MM.1S (cell line): ENCODE measurements around the gene LHPP.

Experiments used
- DNase-seq: peaks from one replicate; pipeline ENCODE4 v3.0.0-alpha.2; 2015
- H2AFZ ChIP-seq: fragments of 300-600 bp; sonication (generic); 2 replicates; pipeline ENCODE4 v1.6.0; 2016; ENCODE audit warnings: antibody characterized with exemption, low read length
- H3F3A ChIP-seq: fragments of 300-600 bp; sonication (generic); 2 replicates; pipeline ENCODE4 v1.6.1; 2016; ENCODE audit warnings: mild to moderate bottlenecking, antibody characterized with exemption, low read length, moderate library complexity, mixed read lengths; ENCODE audit not compliant: insufficient read depth
- H3K27ac ChIP-seq: fragments of 300-600 bp; sonication (generic); 2 replicates; pipeline ENCODE4 v1.5.1; 2016; ENCODE audit warnings: mild to moderate bottlenecking, low read length
- H3K27me3 ChIP-seq: fragments of 300-600 bp; sonication (generic); replicated peaks from 2 replicates; pipeline ENCODE4 v1.6.0; 2016; ENCODE audit warnings: low read length; ENCODE audit not compliant: insufficient read depth
- H3K36me3 ChIP-seq: fragments of 300-600 bp; sonication (generic); replicated peaks from 2 replicates; pipeline ENCODE4 v1.6.1; 2016; ENCODE audit warnings: mild to moderate bottlenecking, low read length, mixed read lengths; ENCODE audit not compliant: insufficient read depth
- H3K4me1 ChIP-seq: fragments of 300-600 bp; sonication (generic); 2 replicates; pipeline ENCODE4 v1.6.1; 2016; ENCODE audit warnings: low read length, mixed read lengths
- H3K4me2 ChIP-seq: fragments of 300-600 bp; sonication (generic); 2 replicates; pipeline ENCODE4 v1.6.0; 2016; ENCODE audit warnings: low read depth, low read length
- H3K4me3 ChIP-seq: fragments of 300-600 bp; sonication (generic); 2 replicates; pipeline ENCODE4 v1.5.1; 2016; ENCODE audit warnings: low read length, mixed read lengths
- H3K79me2 ChIP-seq: fragments of 300-600 bp; sonication (generic); 2 replicates; pipeline ENCODE4 v1.6.1; 2016; ENCODE audit warnings: mixed run types, low read length, mixed read lengths
- H3K9ac ChIP-seq: fragments of 300-600 bp; sonication (generic); 2 replicates; pipeline ENCODE4 v1.6.1; 2016; ENCODE audit warnings: low read length, mixed read lengths
- H3K9me2 ChIP-seq: fragments of 300-600 bp; sonication (generic); replicated peaks from 2 replicates; pipeline ENCODE4 v1.6.1; 2016; ENCODE audit warnings: mild to moderate bottlenecking, low read length, mixed read lengths; ENCODE audit not compliant: insufficient read depth
- H3K9me3 ChIP-seq: fragments of 300-600 bp; sonication (generic); replicated peaks from 2 replicates; pipeline ENCODE4 v1.6.1; 2016; ENCODE audit warnings: mild to moderate bottlenecking, low read length, mixed read lengths; ENCODE audit not compliant: insufficient read depth
- H4K20me1 ChIP-seq: fragments of 300-600 bp; sonication (generic); 2 replicates; pipeline ENCODE4 v1.6.1; 2016; ENCODE audit warnings: mild to moderate bottlenecking, low read length, moderate library complexity, mixed read lengths; ENCODE audit not compliant: insufficient read depth
- EZH2 ChIP-seq: fragments of 300-600 bp; sonication (generic); optimal IDR thresholded peaks from 2 replicates; pipeline ENCODE3; 2017; ENCODE audit warnings: low read depth, mild to moderate bottlenecking, antibody characterized with exemption, low read length, mixed read lengths
- EZH2phosphoT487 ChIP-seq: fragments of 300-600 bp; sonication (generic); IDR thresholded peaks from 2 replicates; pipeline ENCODE4 v1.6.1; 2018; ENCODE audit warnings: antibody characterized with exemption, low read length
- TF ChIP-seq, protein P1 (sequence below): fragments of 300-600 bp; sonication (generic); IDR thresholded peaks from 2 replicates; pipeline ENCODE4 v1.5.1; 2016; ENCODE audit warnings: antibody characterized with exemption, low read length, mixed read lengths

LHPP gene

DNA sequence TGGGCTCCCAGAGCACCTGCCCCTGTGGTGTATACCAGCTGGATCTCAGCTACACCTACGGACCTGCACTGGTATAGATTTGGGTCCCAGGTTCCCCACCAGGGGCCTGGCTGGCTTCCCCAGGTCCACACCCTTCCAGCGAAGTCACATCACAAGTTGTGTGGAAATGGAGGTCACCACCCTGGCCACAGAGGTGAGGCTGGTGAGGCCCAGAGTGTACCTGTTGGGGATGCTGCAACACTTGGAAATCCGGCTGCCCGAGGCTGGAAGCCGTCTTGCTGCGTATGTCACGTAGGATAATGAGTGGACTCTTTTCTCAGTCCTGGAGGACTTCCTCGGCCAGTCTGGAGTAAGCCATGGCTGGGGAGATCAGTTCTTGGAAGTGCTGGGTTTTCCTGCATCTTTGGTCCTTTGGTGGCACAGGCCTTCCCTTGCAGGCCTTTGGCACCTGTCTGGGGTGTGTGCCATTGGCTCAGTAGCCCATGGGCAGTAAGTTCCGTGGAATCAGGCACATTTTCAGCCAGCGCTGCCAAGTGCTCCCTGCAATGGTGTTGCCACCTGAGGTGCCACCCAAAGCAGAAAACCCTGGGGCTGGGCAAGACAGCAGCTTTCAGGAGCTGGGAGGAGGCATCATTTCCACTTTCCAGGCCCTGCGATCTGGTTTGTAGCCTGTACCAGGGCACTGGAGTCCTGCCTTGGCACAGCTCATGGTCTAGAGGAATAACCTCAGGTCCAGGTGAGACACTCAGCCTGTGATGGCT, 97.9 kb downstream of the LHPP start:
- no peak overlapping the region for H3K27ac ChIP-seq
- no peaks in the 10 kb centered on the region for H3F3A ChIP-seq
- no peaks in the 10 kb centered on the region for H3K9me2 ChIP-seq
- no peaks in the 10 kb centered on the region for H4K20me1 ChIP-seq
- no peaks in the 10 kb centered on the region for H3K79me2 ChIP-seq
- H3K36me3 ChIP-seq: no peaks in the 10 kb centered on the region
- H3K4me1 ChIP-seq: no peaks in the 10 kb centered on the region
- H3K27me3 ChIP-seq: no peaks in the 10 kb centered on the region
- H3K4me2 ChIP-seq: no peak overlapping the region
- no peak for DNase-seq
- no peak overlapping the region for H2AFZ ChIP-seq
- H3K9ac ChIP-seq: no peak overlapping the region
- H3K9me3 ChIP-seq: no peaks in the 10 kb centered on the region
- TF ChIP-seq, protein P1, sequence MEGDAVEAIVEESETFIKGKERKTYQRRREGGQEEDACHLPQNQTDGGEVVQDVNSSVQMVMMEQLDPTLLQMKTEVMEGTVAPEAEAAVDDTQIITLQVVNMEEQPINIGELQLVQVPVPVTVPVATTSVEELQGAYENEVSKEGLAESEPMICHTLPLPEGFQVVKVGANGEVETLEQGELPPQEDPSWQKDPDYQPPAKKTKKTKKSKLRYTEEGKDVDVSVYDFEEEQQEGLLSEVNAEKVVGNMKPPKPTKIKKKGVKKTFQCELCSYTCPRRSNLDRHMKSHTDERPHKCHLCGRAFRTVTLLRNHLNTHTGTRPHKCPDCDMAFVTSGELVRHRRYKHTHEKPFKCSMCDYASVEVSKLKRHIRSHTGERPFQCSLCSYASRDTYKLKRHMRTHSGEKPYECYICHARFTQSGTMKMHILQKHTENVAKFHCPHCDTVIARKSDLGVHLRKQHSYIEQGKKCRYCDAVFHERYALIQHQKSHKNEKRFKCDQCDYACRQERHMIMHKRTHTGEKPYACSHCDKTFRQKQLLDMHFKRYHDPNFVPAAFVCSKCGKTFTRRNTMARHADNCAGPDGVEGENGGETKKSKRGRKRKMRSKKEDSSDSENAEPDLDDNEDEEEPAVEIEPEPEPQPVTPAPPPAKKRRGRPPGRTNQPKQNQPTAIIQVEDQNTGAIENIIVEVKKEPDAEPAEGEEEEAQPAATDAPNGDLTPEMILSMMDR: no peak
- TF ChIP-seq EZH2phosphoT487: no peak
- TF ChIP-seq EZH2: no peak
- no peak overlapping the region for H3K4me3 ChIP-seq

DNA sequence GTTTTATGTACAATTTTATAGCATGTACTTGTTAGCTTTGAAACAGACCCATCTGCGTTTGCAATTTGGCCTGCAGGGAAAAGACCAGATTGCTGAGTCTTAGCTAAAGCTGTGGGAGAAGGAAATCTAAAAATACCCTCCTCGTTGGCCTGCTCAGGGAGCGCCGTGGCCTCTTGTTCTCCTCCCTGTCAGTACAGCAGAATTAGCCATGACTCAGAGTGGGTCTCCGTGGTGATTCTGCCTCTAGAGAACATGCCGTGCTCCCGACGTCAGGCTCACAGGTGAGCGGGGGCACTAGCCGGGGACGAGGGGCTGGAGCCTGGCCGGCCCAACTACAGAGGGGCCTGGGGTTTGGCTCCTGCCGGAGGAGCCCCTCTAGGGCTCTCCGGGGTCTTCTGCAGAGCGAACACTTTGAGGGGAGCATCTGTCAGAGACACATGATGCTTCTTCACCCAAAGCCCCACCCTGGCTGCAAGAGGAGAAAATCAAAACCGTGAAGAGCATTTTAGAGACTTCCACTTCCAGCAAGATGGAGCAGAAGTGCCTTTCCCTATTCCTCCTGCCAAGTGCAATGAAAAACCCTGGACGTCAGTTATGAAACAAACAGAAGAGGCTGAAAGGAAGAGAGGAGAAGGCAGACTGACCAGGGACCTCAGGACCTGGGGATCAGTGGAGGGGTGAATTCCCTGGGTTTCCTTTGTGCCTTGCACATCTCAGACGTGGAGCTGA, 98.9 kb downstream of the LHPP start:
- Histone ChIP-seq H3K4me1 (no peaks in the 10 kb centered on the region), H4K20me1 (no peaks in the 10 kb centered on the region), H3K36me3 (no peaks in the 10 kb centered on the region), H3K27ac (no peak overlapping the region), H3K27me3 (peaks cover 5% of the 10 kb centered on the region; the same call in 1 of the 2 replicates), H3K79me2 (no peaks in the 10 kb centered on the region), H3K9me3 (no peaks in the 10 kb centered on the region), H3K4me3 (no peak overlapping the region), H3K9me2 (no peaks in the 10 kb centered on the region), H3K9ac (no peak overlapping the region), H2AFZ (no peak overlapping the region), H3F3A (no peaks in the 10 kb centered on the region), H3K4me2 (no peak overlapping the region)
- DNase-seq: no peak
- TF ChIP-seq EZH2 (no peak), EZH2phosphoT487 (no peak)
- TF ChIP-seq, protein P1: no peak

DNA sequence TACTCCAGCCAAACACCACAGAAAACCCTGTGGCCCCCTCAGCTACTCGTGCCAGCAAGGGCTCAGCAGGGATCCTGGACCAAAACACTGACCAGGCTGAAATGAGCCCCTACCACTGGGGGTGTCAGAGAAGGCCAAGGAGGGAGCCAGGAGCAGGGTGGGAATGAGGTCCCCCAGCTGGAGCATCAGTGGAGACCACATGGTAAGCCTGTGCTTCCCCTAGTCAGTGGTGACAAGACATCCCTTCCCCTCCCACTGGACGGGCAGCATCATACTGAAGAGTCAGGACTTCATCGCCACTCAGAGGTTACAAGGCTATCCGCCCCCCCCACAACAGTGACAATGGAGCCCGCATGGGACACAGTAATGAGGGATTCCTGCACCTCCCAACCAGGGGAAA, 99.6 kb downstream of the LHPP start:
- no peaks in the 10 kb centered on the region for H3F3A ChIP-seq
- no peak overlapping the region for H3K27ac ChIP-seq
- H3K9me2 ChIP-seq: no peaks in the 10 kb centered on the region
- no peak overlapping the region for H2AFZ ChIP-seq
- no peaks in the 10 kb centered on the region for H3K4me1 ChIP-seq
- H3K79me2 ChIP-seq: no peaks in the 10 kb centered on the region
- H4K20me1 ChIP-seq: no peaks in the 10 kb centered on the region
- peaks cover 5% of the 10 kb centered on the region; the same call in 1 of the 2 replicates for H3K27me3 ChIP-seq
- no peaks in the 10 kb centered on the region for H3K9me3 ChIP-seq
- H3K4me2 ChIP-seq: no peak overlapping the region
- H3K4me3 ChIP-seq: no peak overlapping the region
- H3K9ac ChIP-seq: no peak overlapping the region
- H3K36me3 ChIP-seq: no peaks in the 10 kb centered on the region
- TF ChIP-seq EZH2: no peak
- TF ChIP-seq, protein P1: no peak
- no peak for TF ChIP-seq EZH2phosphoT487
- DNase-seq: no peak
